CD4-positive, alpha-beta T cell (primary cell): Measurements from ENCODE around the gene TCHP. TPM values are rescaled to one million over a fixed set of nuclear protein-coding genes. Genes with fewer than 3 reads are reported as not detected.
"Not testable (repeated sequence)": the region's sequence is repeated elsewhere in the genome, so short reads cannot be mapped to it uniquely, and the experiment has no call there.

Experiments used
- ATAC-seq: fragments of 200-7000 bp; cut with Tn5 transposase; one replicate; pipeline ENCODE4 v1.10.0; 2022; ENCODE audit warnings: mild to moderate bottlenecking; ENCODE audit not compliant: poor library complexity
- CTCF ChIA-PET: fragments of 350-600 bp; sonication (Branson Sonifier 250); formaldehyde crosslinking; loops from one replicate; lab custom pipeline; 2021; ENCODE audit warnings: antibody characterized with exemption, inconsistent platforms; lab: Charles Lee
- POLR2A ChIA-PET: fragments of 350-600 bp; sonication (Branson Sonifier 250); formaldehyde crosslinking; loops from one replicate; lab custom pipeline; 2021; ENCODE audit warnings: antibody characterized with exemption, inconsistent platforms; lab: Charles Lee
- DNase-seq, 14 experiments: peaks; one replicate each; pipeline ENCODE4 v3.0.0-alpha.2; 2013 to 2020; ENCODE audit warnings: mixed read lengths in 2 of 14
- H3K27ac ChIP-seq, 2 donors: one replicate each; pipeline versions ENCODE4 v1.5.1 to v1.7.0; 2013; ENCODE audit warnings: low read length in 2 of 2, low read depth in 1 of 2, mild to moderate bottlenecking in 1 of 2
- H3K27me3 ChIP-seq, 2 experiments: 1 replicate in 1 of 2; 2 replicates in 1 of 2; pipeline versions ENCODE4 v1.6.1 to v1.7.0; 2013; ENCODE audit warnings: low read length in 2 of 2, control low read depth in 1 of 2, mild to moderate bottlenecking in 1 of 2, moderate library complexity in 1 of 2; ENCODE audit not compliant: insufficient read depth in 2 of 2, control insufficient read depth in 1 of 2
- H3K36me3 ChIP-seq: one replicate; pipeline ENCODE4 v1.6.1; 2013; ENCODE audit warnings: low read length, control low read depth; ENCODE audit not compliant: insufficient read depth
- H3K4me1 ChIP-seq: one replicate; pipeline ENCODE4 v1.6.1; 2013; ENCODE audit warnings: low read length, control low read depth; ENCODE audit not compliant: insufficient read depth
- H3K4me3 ChIP-seq: one replicate; pipeline ENCODE4 v1.5.1; 2013; ENCODE audit warnings: mild to moderate bottlenecking, low read length, moderate library complexity
- H3K9me3 ChIP-seq, 2 experiments: 1 replicate in 1 of 2; 2 replicates in 1 of 2; pipeline versions ENCODE4 v1.6.1 to v1.7.0; 2013; ENCODE audit warnings: low read length in 2 of 2, mild to moderate bottlenecking in 2 of 2, control low read depth in 1 of 2, moderate library complexity in 1 of 2; ENCODE audit not compliant: control insufficient read depth in 1 of 2, insufficient read depth in 1 of 2
- H3K27ac Mint-ChIP-seq: one replicate; pipeline ENCODE4 v1.8.0; 2020; ENCODE audit warnings: mixed read lengths
- H3K27me3 Mint-ChIP-seq: one replicate; pipeline ENCODE4 v1.8.0; 2021; ENCODE audit warnings: mixed read lengths
- H3K36me3 Mint-ChIP-seq: one replicate; pipeline ENCODE4 v1.8.0; 2021; ENCODE audit warnings: low read depth, mixed read lengths
- H3K4me1 Mint-ChIP-seq: one replicate; pipeline ENCODE4 v1.8.0; 2021; ENCODE audit warnings: low read depth, mixed read lengths
- H3K4me3 Mint-ChIP-seq: one replicate; pipeline ENCODE4 v1.8.0; 2020; ENCODE audit warnings: mild to moderate bottlenecking, mixed read lengths
- H3K9me3 Mint-ChIP-seq: one replicate; pipeline ENCODE4 v1.8.0; 2020; ENCODE audit warnings: mixed read lengths
- CTCF ChIP-seq: fragments of 200-600 bp; IDR thresholded peaks from one replicate; pipeline ENCODE4 v1.8.0; 2022; ENCODE audit warnings: antibody characterized with exemption, mild to moderate bottlenecking
- intact Hi-C, 2 experiments: fragments of 100-400 bp; cut with DNase I in 1 of 2; cut with micrococcal nuclease in 1 of 2; formaldehyde crosslinking; loops; one replicate each; pipeline versions ENCODE4 v1.15.1 to v1.9.0; 2023 to 2025; cut with DNase I, micrococcal nuclease
- total RNA-seq, 174 experiments: library from RNA in 2 of 174; stranded (reverse) in 2 of 174; gene quantifications; one replicate each; pipeline ENCODE4 v1.2.3 and lab custom pipeline; 2021 to 2026

The TCHP gene
- total RNA-seq, 2 experiments from 2014 or later = 13.2 to 13.6 TPM

GRCh38 chr12:109894939-109895338 is 5.1 kb upstream of the TCHP start:
- H3K4me1 ChIP-seq = peaks cover 24% of the 10 kb centered on the region
- Mint-ChIP-seq H3K27ac (no peak overlapping the region), H3K9me3 (no peaks in the 10 kb centered on the region), H3K36me3 (peaks cover under 1% of the 10 kb centered on the region), H3K4me3 (no peak overlapping the region), H3K4me1 (peaks cover 16% of the 10 kb centered on the region), H3K27me3 (no peaks in the 10 kb centered on the region)
- no peaks in the 10 kb centered on the region for H3K36me3 ChIP-seq
- ChIA-PET POLR2A (interaction anchor here (0.9 kb wide), 1 partner anchor 11 kb away, joined by 3 read pairs; no protein-coding TSS in a partner anchor), CTCF (interaction anchor here (1.2 kb wide), 1 partner anchor 50 kb away, joined by 3 read pairs; no protein-coding TSS in a partner anchor)
- H3K27me3 ChIP-seq = no peaks in the 10 kb centered on the region
- no peak for ATAC-seq
- no peak overlapping the region for H3K4me3 ChIP-seq
- TF ChIP-seq CTCF = no peak
- H3K27ac ChIP-seq = no peak overlapping the region
- intact Hi-C loops = no loop called here
- DNase-seq = no peak
- H3K9me3 ChIP-seq = no peaks in the 10 kb centered on the region

GRCh38 chr12:109896188-109896587 is 3.9 kb upstream of the TCHP start:
- Histone ChIP-seq H3K4me1 (peaks cover 26% of the 10 kb centered on the region), H3K36me3 (no peaks in the 10 kb centered on the region), H3K9me3 (no peaks in the 10 kb centered on the region), H3K27me3 (no peaks in the 10 kb centered on the region), H3K4me3 (no peak overlapping the region), H3K27ac (no peak overlapping the region)
- Mint-ChIP-seq H3K27ac (no peak overlapping the region), H3K27me3 (no peaks in the 10 kb centered on the region), H3K4me3 (no peak overlapping the region), H3K9me3 (no peaks in the 10 kb centered on the region), H3K4me1 (peaks cover 21% of the 10 kb centered on the region), H3K36me3 (peaks cover 7% of the 10 kb centered on the region)
- ChIA-PET CTCF (no interaction called here), POLR2A (no interaction called here)
- DNase-seq = no peak
- intact Hi-C loops = no loop called here
- no peak for TF ChIP-seq CTCF
- ATAC-seq = no peak

- Mint-ChIP-seq H3K9me3 (no peaks in the 10 kb centered on the region), H3K27me3 (no peaks in the 10 kb centered on the region), H3K4me3 (no peak overlapping the region), H3K4me1 (peaks cover 27% of the 10 kb centered on the region), H3K27ac (no peak overlapping the region), H3K36me3 (peaks cover 10% of the 10 kb centered on the region)
- ChIA-PET CTCF (no interaction called here), POLR2A (no interaction called here)
- intact Hi-C loops = no loop called here
- H3K4me1 ChIP-seq = peaks cover 34% of the 10 kb centered on the region
- no peak overlapping the region for H3K4me3 ChIP-seq
- DNase-seq (no peak), ATAC-seq (no peak)
- H3K27ac ChIP-seq = no peak overlapping the region
- H3K36me3 ChIP-seq = no peaks in the 10 kb centered on the region
- H3K9me3 ChIP-seq = no peaks in the 10 kb centered on the region
- no peaks in the 10 kb centered on the region for H3K27me3 ChIP-seq
- no peak for TF ChIP-seq CTCF
Observed at GRCh38 chr12:109897029-109897428, 3.0 kb upstream of the TCHP start.

- ATAC-seq, H3K27me3 ChIP-seq, H3K9me3 ChIP-seq, H3K9me3 Mint-ChIP-seq, DNase-seq, H3K27me3 Mint-ChIP-seq: not testable (repeated sequence)
- Mint-ChIP-seq H3K4me1 (peaks cover 25% of the 10 kb centered on the region), H3K36me3 (peaks cover 18% of the 10 kb centered on the region), H3K4me3 (peak overlapping the region; percentile 89), H3K27ac (peak overlapping the region; percentile 86)
- Histone ChIP-seq H3K27ac (peak overlapping the region in 1 of 2 donors; percentile 64), H3K36me3 (peaks cover 16% of the 10 kb centered on the region), H3K4me1 (peaks cover 28% of the 10 kb centered on the region), H3K4me3 (peak overlapping the region; percentile 72)
- ChIA-PET POLR2A (interaction anchor here (1.0 kb wide), 1 partner anchor 11 kb away, joined by 3 read pairs; no protein-coding TSS in a partner anchor), CTCF (interaction anchor here (0.9 kb wide), 1 partner anchor 12 kb away, joined by 3 read pairs; no protein-coding TSS in a partner anchor)
- intact Hi-C loops = loop anchor here in 1 of 2 experiments (2.0 kb wide), 1 partner anchor 221 kb away; no protein-coding TSS in a partner anchor
Observed at GRCh38 chr12:109899345-109899744, 729 bp upstream of the TCHP start.
